Measurements from ENCODE around the gene P2RX5.

P2RX5 gene

GRCh38 chr17:3656755-3657587 is 39.0 kb downstream of the P2RX5 start:
- no peak for DNase-seq

- DNase-seq = no peak
These were observed 39.6 kb downstream of the P2RX5 start for GRCh38 chr17:3656353-3656752.

- DNase-seq = no peak
These were observed 40.2 kb downstream of the P2RX5 start for GRCh38 chr17:3655766-3656165.

GRCh38 chr17:3647769-3648555 is 48.0 kb downstream of the P2RX5 start:
- DNase-seq = peak; percentile 21

- DNase-seq = no peak
These were observed 48.7 kb downstream of the P2RX5 start for GRCh38 chr17:3647251-3647650.

GRCh38 chr17:3645310-3645709 is 50.6 kb downstream of the P2RX5 start:
- DNase-seq = no peak

- DNase-seq = no peak
These were observed 52.0 kb downstream of the P2RX5 start for GRCh38 chr17:3643889-3644349.

GRCh38 chr17:3641717-3642486 is 54.1 kb downstream of the P2RX5 start:
- DNase-seq = no peak

GRCh38 chr17:3641014-3641413 is 54.9 kb downstream of the P2RX5 start:
- DNase-seq = no peak

GRCh38 chr17:3639981-3640596 is 55.9 kb downstream of the P2RX5 start:
- DNase-seq = no peak

- no peak for DNase-seq
These were observed 59.0 kb downstream of the P2RX5 start for GRCh38 chr17:3636908-3637373.

- DNase-seq = peak; percentile 95
These were observed 59.6 kb downstream of the P2RX5 start, which contains the start of the genes CTNS and SHPK for GRCh38 chr17:3636154-3636907. Gene CTNS (plus strand): TSS chr17:3636760. CDS start chr17:3640207, 3,447 bp downstream. Gene SHPK (minus strand): TSS chr17:3636250. CDS start chr17:3636219, 31 bp downstream.

- DNase-seq = no peak
These were observed 60.3 kb downstream of the P2RX5 start for GRCh38 chr17:3635474-3636153.

GRCh38 chr17:3632287-3632686 is 63.7 kb downstream of the P2RX5 start:
- DNase-seq = no peak

GRCh38 chr17:3630781-3631180 is 65.2 kb downstream of the P2RX5 start:
- DNase-seq = no peak

GRCh38 chr17:3627769-3628167 is 68.2 kb downstream of the P2RX5 start:
- no peak for DNase-seq

- DNase-seq = no peak
These were observed 68.9 kb downstream of the P2RX5 start for GRCh38 chr17:3626831-3627768.

All from CD4-positive, alpha-beta T cell treated with Interleukin-17A for 1 hour (primary cell).